Erythroblast (primary cell): ENCODE data around the gene CPD.
A peak's percentile ranks its signal among the peaks of the same experiment; 100 is the strongest.
"Not testable (repeated sequence)": the region's sequence is repeated elsewhere in the genome, so short reads cannot be mapped to it uniquely, and the experiment has no call there.

Experiments used
- DNase-seq, 2 experiments: peaks; one replicate each; lab custom pipeline; 2025; lab: John Stamatoyannopoulos, UW
- GATA1 ChIP-seq: IDR thresholded peaks from 2 replicates; pipeline ENCODE4 v1.6.1; 2011; ENCODE audit warnings: low read depth, mild to moderate bottlenecking, control low read depth, low read length, moderate library complexity
- POLR2A ChIP-seq: IDR thresholded peaks from 2 replicates; pipeline ENCODE4 v1.6.1; 2011; ENCODE audit warnings: mild to moderate bottlenecking, low read length

Gene CPD

DNA sequence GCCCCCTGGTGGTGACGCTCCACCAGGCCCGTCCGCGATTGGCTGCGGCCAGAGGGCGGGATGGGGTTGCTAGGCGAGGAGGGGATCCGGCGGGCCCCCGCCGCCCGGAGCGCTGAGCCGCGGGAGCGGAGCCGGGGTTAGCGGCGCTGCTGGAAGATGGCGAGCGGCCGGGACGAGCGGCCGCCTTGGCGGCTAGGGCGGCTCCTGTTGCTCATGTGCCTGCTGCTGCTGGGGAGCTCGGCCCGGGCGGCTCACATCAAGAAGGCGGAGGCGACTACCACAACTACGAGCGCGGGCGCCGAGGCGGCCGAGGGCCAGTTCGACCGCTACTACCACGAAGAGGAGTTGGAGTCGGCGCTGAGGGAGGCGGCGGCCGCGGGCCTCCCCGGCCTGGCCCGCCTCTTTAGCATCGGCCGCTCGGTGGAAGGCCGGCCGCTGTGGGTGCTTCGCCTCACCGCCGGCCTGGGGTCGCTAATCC, at the start of gene CPD:
CPD (plus strand) TSS at position 103 of the 478 bp plus-strand sequence; CDS start at position 157, 54 bp downstream.
- DNase-seq: peak; percentile 94 to 98

DNA sequence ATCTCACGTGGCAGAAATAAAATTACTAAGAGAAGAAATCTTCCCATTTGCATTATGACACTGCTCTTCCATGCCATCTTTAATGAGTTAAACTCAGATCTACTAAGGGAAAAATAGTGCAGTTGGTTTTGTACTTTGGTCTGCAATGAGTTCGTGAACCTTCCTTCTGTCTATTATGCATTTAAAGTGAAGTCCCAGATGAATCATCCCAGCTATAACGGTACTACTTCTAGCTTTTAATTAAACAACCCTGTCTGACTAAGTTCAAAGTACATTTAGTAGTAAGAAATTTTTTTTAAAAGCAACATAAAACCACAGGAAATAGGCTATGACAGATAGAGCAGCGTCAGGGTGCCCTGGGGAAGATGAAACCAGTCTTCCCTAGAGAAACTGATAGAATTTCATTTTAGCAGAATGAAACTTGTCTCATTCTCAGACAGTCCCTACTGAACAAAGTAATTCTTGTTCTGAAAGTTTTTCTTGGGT, 46.6 kb upstream of the CPD start:
- no peak for DNase-seq

More for the DNA sequence above, at the start of gene CPD:
- TF ChIP-seq POLR2A (peak; percentile 87), GATA1 (no peak)

DNA sequence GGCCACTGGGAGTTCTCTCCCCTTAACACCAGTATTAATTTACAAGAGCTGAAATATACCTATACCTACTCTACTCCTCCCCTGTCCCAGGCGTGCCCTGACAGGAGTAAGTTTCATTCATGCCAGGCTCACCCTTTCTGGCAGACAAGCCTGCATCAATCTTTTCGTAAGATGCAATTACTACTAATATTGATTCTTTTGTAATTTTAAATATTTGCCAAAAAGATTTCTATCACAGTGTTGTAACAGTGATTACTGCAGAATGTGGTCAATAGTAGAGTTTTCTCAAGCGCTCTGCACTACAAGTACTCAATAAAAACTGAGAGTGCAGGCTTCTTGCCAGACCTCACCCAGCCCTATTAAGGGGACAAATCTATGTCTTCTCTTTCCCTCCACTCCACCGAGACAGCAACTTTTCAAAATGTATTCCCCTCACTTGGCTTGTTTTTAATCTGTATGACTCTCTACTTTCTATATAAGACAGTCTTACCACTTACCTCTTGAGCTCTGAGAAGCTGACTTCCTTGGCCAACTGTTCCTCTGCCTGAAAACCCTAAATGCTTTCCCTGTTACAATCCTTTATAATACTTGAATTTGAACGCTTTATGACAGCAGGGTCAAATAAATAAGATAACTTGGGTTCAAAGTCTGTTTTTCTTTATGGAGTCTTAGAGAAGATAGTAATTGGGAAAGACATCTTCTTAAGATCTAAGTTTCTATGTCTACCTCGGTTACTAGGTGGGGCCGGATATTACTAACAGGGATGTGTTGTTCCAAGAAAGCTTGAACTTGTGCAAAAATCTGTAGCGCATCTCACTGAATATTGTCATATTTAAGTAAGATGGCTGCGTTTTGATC, 45.0 kb upstream of the CPD start, which contains the start of gene TMIGD1:
TMIGD1 (minus strand) TSS at position 555 of the 858 bp plus-strand sequence. CDS start 1,924 bp downstream, outside the sequence.
- no peak for DNase-seq
- TF ChIP-seq GATA1: no peak
- TF ChIP-seq POLR2A: no peak

More for the DNA sequence above, 46.6 kb upstream of the CPD start:
- TF ChIP-seq GATA1: no peak
- TF ChIP-seq POLR2A: no peak

DNA sequence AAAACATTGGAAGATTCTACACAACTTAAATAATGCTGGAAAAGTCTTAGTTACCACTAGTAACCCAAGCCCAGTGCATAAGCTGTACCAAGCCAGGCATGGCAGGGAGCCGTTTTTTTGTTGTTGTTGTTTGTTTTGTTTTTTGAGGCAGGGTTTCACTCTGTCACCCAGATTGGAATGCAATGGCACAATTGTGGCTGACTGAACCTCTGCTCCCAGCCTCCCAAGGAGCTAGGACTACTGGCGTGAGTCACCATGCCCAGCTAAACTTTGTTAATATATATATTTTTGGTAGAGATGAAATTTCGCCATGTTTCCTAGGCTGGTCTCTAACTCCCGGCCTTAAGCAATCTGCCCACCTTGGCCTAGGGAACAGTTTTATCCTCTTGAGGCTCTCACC, 44.3 kb upstream of the CPD start:
- TF ChIP-seq POLR2A (no peak), GATA1 (no peak)
- no peak for DNase-seq

DNA sequence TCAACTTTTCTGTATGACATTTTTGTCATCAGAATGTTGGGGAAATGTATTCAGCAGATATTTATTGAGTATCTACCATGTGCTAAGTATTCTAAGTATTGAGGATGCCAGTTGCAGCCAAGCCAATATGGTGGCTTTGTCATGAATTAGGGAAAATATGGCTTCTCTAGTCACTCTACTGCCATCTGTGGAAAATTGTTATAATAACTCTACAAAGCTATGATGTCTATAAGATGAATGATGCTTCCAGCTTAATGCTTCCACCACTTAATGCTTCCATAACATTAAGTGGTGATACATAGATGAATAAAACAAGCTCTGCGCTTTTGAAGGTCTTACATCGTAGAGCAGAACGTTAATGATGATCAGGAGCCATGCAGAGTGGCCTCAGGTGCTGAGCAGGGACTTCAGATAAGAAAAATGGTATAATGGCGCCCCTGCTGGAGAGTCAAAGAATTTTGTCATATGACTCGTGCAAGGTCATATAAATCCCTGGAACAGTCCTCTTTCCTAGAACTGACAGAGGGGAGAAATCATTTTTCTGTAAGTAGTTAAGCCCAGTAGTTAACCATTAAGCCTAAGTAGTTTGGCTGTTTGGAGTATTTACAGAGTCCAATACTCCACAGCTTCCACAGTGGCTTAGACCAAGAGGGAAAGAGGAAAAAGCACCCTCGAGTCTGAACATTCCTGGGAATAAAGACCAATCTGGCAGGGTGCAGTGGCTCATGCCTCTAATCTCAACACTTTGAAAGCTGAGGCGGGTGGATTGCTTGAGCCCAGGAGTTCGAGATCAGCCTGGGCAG, 42.2 kb upstream of the CPD start:
- TF ChIP-seq POLR2A (no peak), GATA1 (no peak)
- DNase-seq: peak; percentile 67 to 84

DNA sequence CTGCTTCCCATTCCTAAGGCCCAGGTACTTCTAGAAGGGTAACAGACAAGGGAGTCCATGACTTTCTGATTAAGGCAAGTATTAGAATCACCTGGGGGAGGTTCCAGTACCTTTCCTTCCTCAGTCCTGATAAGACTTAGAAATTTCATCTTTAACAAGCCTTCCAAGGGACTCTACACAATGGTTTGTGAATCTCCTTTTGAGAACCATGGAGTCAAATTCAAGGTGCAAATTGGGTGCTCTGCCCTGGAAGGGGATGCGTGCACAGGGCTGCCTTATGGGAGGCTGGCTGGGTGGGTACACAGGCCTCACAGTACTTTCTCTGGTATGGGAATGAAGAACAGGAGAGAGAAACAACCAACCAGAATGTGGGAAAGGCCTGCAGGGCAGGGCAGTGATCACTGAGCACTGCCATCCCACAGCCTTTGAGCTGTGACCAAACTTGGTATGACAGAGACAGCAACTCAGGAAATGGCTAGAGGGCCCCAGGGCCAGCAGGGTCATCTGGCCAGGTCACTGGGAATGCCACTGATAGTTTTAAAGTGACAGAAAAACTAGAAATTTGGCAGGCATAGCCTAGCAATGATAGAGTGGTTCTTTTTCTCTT, 41.2 kb upstream of the CPD start:
- no peak for DNase-seq
- no peak for TF ChIP-seq GATA1
- no peak for TF ChIP-seq POLR2A

DNA sequence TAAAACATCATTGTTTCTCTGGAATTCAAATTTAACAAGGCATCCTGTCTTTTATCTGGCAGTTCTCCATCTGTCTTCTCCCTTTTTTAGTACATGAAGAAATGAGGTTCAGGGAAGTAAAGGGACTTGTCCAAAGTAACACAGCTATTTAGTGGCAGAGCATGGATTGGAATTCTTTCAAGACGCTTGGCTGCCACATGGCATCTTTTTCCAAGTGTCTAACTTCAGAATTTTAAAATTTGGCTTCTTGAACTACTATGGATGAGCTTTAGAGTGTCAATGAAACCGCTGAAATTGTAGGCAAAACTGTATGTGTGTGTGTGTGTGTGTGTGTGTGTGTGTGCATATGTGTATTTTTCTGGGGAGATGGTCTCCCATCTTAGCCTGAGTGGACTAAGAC, 39.6 kb upstream of the CPD start:
- TF ChIP-seq POLR2A: no peak
- no peak for TF ChIP-seq GATA1
- no peak for DNase-seq

DNA sequence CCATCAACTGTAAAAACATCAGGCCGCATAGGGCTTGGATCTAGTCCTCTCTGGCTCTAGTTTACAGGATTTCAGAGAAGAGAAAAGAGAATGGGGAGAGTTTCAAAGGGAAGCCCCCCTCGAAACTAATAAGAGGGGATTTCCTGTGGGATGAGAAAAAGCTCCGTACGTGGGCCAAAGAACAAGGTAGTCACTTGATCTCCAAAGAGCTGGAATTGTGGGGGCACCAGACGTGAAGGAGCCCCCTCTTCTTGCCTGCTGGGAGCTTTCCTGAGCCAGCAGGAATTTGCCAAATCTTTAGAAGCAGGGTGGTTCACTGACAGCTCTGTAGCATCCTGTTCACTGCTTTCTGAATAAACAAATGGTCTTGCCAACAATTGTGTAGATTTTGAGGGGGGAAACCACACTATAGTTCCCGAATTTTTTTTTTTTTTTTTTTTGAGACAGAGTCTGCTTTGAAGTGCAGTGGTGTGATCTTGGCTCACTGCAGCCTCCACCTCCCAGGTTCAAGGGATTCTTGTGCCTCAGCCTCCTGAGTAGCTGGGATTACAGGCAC, 37.8 kb upstream of the CPD start:
- TF ChIP-seq GATA1: no peak
- TF ChIP-seq POLR2A: no peak
- no peak for DNase-seq

DNA sequence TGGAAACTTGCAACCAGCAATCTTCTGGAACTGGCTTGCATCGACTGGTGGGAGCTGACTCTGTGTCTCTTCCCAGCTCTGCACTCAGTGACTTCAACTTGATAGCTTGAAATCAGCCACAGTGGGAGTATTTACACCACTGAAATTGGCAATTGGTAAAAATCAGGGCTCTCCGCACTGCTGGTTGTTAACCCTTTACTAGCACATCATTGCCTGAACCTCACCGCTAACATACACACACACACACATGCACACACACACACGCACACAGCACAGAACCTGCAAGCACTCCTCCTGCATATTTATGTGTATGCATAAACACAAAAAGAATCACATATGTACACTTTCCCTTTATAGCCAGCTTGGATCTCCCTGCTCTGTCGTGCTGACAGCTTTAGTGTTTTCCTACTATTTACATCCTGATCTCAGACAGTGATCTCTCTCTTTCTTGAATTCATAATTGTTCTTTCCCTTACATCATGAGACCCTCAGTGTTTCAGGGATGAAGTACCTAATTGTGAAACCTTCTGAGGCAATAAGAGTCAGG, 37.0 kb upstream of the CPD start:
- DNase-seq: no peak
- TF ChIP-seq GATA1: no peak
- TF ChIP-seq POLR2A: no peak

DNA sequence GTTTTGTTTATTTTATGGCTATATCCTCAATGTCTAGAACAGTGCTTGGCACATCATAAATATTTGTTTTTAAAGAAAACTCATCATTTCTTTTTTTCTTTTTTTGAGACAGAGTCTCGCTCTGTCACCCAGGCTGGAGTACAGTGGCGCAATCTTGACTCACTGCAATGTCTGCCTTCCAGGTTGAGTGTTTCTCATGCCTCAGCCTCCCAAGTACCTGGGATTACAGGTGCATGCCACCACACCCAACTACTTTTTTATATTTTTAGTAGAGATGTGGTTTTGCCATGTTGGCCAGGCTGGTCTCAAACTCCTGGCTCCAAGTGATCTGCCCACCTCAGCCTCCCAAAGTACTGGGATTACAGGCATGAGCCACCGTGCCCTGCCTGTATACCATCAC, 35.5 kb upstream of the CPD start:
- not testable (repeated sequence) for DNase-seq

DNA sequence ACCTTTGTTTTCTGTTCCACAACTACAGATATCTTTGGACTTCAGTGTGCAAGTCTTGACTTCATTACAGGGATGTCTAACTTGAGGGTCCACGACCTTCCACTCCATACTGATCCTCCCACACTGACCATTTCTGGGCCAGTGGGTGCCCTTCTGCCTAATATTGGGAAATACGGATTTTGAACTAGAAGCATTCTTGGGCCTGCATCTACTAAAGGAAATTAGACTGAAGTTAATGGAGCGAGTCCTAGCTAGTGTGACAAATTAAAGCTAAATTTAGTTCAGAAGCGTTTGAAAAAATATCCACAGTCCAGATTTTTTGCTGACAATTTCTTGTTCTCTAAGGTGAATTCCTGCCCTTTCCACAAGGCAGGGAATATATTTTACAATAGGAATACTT, 34.9 kb upstream of the CPD start:
- TF ChIP-seq POLR2A (no peak), GATA1 (no peak)
- DNase-seq: no peak

DNA sequence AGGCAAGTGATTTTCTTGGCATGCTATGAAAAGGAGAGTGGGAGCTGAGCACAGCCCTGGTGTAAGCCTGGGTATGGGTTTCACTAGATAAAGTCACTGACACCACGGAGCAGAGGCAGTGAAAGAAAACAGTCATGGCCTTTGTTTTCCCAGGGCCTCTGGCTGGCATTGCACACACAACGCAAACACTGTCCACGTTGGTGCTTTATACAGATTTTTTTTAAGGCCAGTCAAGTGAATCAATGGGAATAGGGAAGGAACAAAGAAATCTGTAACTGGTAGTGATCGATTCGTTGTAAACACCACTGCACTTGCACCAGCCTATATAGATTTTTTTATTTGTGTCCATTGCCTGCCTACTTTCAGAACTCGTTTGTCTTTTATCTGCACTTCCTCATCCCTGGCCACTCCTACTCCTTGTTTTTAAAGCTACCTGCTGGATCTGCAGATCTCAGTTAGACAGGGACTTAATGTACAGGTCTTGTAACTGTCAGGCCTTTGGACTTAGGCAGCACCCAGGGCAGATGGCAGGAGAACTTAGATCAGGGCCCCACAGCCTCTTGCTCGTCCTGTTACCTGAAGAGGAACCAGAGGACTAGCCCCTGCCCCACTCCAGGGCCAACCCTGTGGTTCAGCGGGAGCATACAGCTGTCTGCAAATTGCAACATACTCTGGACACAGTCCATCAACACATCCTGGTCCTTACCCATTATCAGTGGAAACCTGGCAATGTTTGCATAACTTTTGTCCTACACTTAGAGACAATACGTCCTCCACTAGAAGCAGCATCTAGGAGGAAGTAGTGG, 34.2 kb upstream of the CPD start:
- DNase-seq: no peak
- TF ChIP-seq GATA1 (no peak), POLR2A (no peak)
